SK-N-SH (cell line): ENCODE data around the gene HDAC4. TPM values are rescaled to one million over a fixed set of nuclear protein-coding genes. Genes with fewer than 3 reads are reported as not detected.

Experiments
- CTCF ChIA-PET: fragments of 300-600, 350-600 bp; formaldehyde crosslinking; extraction: SDS; loops from one replicate; lab custom pipeline; 2021; lab: Yijun Ruan, JAX
- POLR2A ChIA-PET: fragments of 350-600 bp; sonication (Branson Sonifier 250); formaldehyde crosslinking; extraction: SDS; loops from one replicate; lab custom pipeline; 2020; ENCODE audit warnings: antibody characterized with exemption, inconsistent platforms; lab: Yijun Ruan, JAX
- DNase-seq: peaks from one replicate; pipeline ENCODE4 v3.0.0; 2012
- H2AFZ ChIP-seq: fragments of 200-600 bp; sonication (generic); 2 replicates; pipeline ENCODE4 v1.8.1; 2016; ENCODE audit warnings: antibody characterized with exemption, mild to moderate bottlenecking, low read depth
- H3F3A ChIP-seq: fragments of 200-600 bp; sonication (generic); replicated peaks from 2 replicates; pipeline ENCODE3; 2016; ENCODE audit warnings: antibody characterized with exemption, mild to moderate bottlenecking; ENCODE audit not compliant: insufficient read depth
- H3K27ac ChIP-seq, 2 experiments: fragments of 200-500 bp in 1 of 2; fragments of 200-600 bp in 1 of 2; sonication (Bioruptor generic) in 1 of 2; sonication (generic), shearing (Covaris generic) in 1 of 2; 2 replicates each; pipeline versions ENCODE4 v1.5.1 to v1.6.1; 2014 to 2016; ENCODE audit warnings: low read depth in 2 of 2, inconsistent platforms in 1 of 2, low read length in 1 of 2, mild to moderate bottlenecking in 1 of 2, mixed read lengths in 1 of 2
- H3K27me3 ChIP-seq: fragments of 200-600 bp; sonication (generic), shearing (Covaris generic); 2 replicates; pipeline ENCODE4 v1.6.1; 2016; ENCODE audit warnings: mixed run types; ENCODE audit not compliant: insufficient read depth
- H3K36me3 ChIP-seq, 2 experiments: fragments of 200-500 bp in 1 of 2; fragments of 200-600 bp in 1 of 2; sonication (Bioruptor generic) in 1 of 2; sonication (generic) in 1 of 2; replicated peaks in 1 of 2; 2 replicates each; pipeline versions ENCODE3 to v1.5.1; 2014 to 2016; ENCODE audit warnings: low read length in 1 of 2, mild to moderate bottlenecking in 1 of 2; ENCODE audit not compliant: insufficient read depth in 2 of 2, control insufficient read depth in 1 of 2
- H3K4me1 ChIP-seq, 2 experiments: fragments of 200-500 bp in 1 of 2; fragments of 200-600 bp in 1 of 2; sonication (Bioruptor generic) in 1 of 2; sonication (generic), shearing (Covaris generic) in 1 of 2; 2 replicates each; pipeline versions ENCODE4 v1.5.1 to v1.6.1; 2014 to 2016; ENCODE audit warnings: low read depth in 1 of 2, low read length in 1 of 2, mixed run types in 1 of 2; ENCODE audit not compliant: insufficient read depth in 2 of 2, control insufficient read depth in 1 of 2
- H3K4me2 ChIP-seq: fragments of 200-600 bp; sonication (generic), shearing (Covaris generic); 2 replicates; pipeline ENCODE4 v1.6.1; 2017; ENCODE audit warnings: mixed run types
- H3K4me3 ChIP-seq, 2 experiments: fragments of 200-500 bp in 1 of 2; fragments of 200-600 bp in 1 of 2; sonication (Bioruptor generic) in 1 of 2; sonication (generic), shearing (Covaris generic) in 1 of 2; 2 replicates each; pipeline versions ENCODE4 v1.5.1 to v1.8.1; 2014 to 2016; ENCODE audit warnings: low read depth in 2 of 2, inconsistent platforms in 1 of 2, low read length in 1 of 2, mild to moderate bottlenecking in 1 of 2, mixed read lengths in 1 of 2, moderate library complexity in 1 of 2
- H3K79me2 ChIP-seq: fragments of 200-600 bp; sonication (generic); 2 replicates; pipeline ENCODE4 v1.8.1; 2017; ENCODE audit warnings: mild to moderate bottlenecking; ENCODE audit not compliant: insufficient read depth
- H3K9ac ChIP-seq: fragments of 200-600 bp; sonication (generic); 2 replicates; pipeline ENCODE4 v1.6.1; 2017; ENCODE audit warnings: mixed run types
- H3K9me2 ChIP-seq: fragments of 200-600 bp; sonication (generic); 2 replicates; pipeline ENCODE4 v1.6.1; 2017; ENCODE audit warnings: mixed run types
- H3K9me3 ChIP-seq: fragments of 200-600 bp; sonication (generic); 2 replicates; pipeline ENCODE4 v1.6.1; 2017; ENCODE audit warnings: mixed run types, mild to moderate bottlenecking, moderate library complexity
- H4K20me1 ChIP-seq: fragments of 200-600 bp; sonication (generic); 2 replicates; pipeline ENCODE4 v1.6.1; 2017; ENCODE audit warnings: mild to moderate bottlenecking, mixed run types; ENCODE audit not compliant: insufficient read depth
- NRF1 ChIP-seq: IDR thresholded peaks from 2 replicates; pipeline ENCODE4 v1.6.1; 2012; ENCODE audit warnings: low read depth, mild to moderate bottlenecking, low read length
- PBX3 ChIP-seq: IDR thresholded peaks from 2 replicates; pipeline ENCODE4; 2012
- RCOR1 ChIP-seq: fragments of 150-350 bp; IDR thresholded peaks from 2 replicates; pipeline ENCODE4 v1.6.1; 2017; ENCODE audit warnings: antibody characterized with exemption, low read length
- REST ChIP-seq: IDR thresholded peaks from 2 replicates; pipeline ENCODE4 v1.6.1; 2012; ENCODE audit warnings: mild to moderate bottlenecking, low read depth, low read length, moderate library complexity
- RFX5 ChIP-seq: IDR thresholded peaks from 2 replicates; pipeline ENCODE4 v1.6.1; 2012; ENCODE audit warnings: mild to moderate bottlenecking, improper control_type of control experiment, low read length
- SIN3A ChIP-seq: IDR thresholded peaks from 2 replicates; pipeline ENCODE4 v1.6.1; 2012; ENCODE audit warnings: low read depth, mild to moderate bottlenecking, low read length, moderate library complexity, borderline replicate concordance
- SMC3 ChIP-seq: IDR thresholded peaks from 2 replicates; pipeline ENCODE4 v1.6.1; 2012; ENCODE audit warnings: low read depth, low read length, improper control_type of control experiment
- TCF12 ChIP-seq: IDR thresholded peaks from 2 replicates; pipeline ENCODE4 v1.4.0; 2012
- ZBTB33 ChIP-seq: IDR thresholded peaks from 2 replicates; pipeline ENCODE4 v1.4.0; 2012; ENCODE audit warnings: low read depth, borderline replicate concordance
- WGBS: methylation state at CpG from one replicate; pipeline ENCODE4 v1.1.6; 2017; ENCODE audit warnings: low lambda C conversion rate; 5-methylcytosine and 5-hydroxymethylcytosine counted together
- polyA plus RNA-seq, 3 experiments: library from polyadenylated mRNA; depleted of rRNA; stranded (reverse); fragments of >200 nt; gene quantifications; 2 replicates each; pipeline ENCODE4 v1.2.3, GENCODE V29; 2012

Gene HDAC4
- polyA plus RNA-seq, 1 of the 3 experiments (the other 2 are of a cell fraction), result 5.5 TPM

GRCh38 chr2:239028253-239028619 is 372.6 kb downstream of the HDAC4 start (continued):
- no peak for TF ChIP-seq REST
- TF ChIP-seq ZBTB33, result no peak
- no peak for TF ChIP-seq TCF12
- TF ChIP-seq, all 33 proteins: peak for 0

- no peak overlapping the region for H3K4me3 ChIP-seq
- CTCF ChIA-PET, result interaction anchor here (0.7 to 3.3 kb wide), 8 partner anchors 8 to 116 kb away, joined by 3 to 14 read pairs (median 4); no protein-coding TSS in a partner anchor
- H4K20me1 ChIP-seq, result no peaks in the 10 kb centered on the region
- no peaks in the 10 kb centered on the region for H3F3A ChIP-seq
- POLR2A ChIA-PET, result no interaction called here
- H3K27me3 ChIP-seq, result no peaks in the 10 kb centered on the region
- no peaks in the 10 kb centered on the region for H3K36me3 ChIP-seq
- H3K9me3 ChIP-seq, result no peaks in the 10 kb centered on the region
- H2AFZ ChIP-seq, result no peak overlapping the region
- no peak overlapping the region for H3K27ac ChIP-seq
- H3K9me2 ChIP-seq, result no peaks in the 10 kb centered on the region
- H3K79me2 ChIP-seq, result no peaks in the 10 kb centered on the region
- 75% methylated on average over 17 of the region's 38 CpGs for WGBS
- no peak overlapping the region for H3K9ac ChIP-seq
- TF ChIP-seq RCOR1 (no peak), PBX3 (no peak), SIN3A (no peak), RFX5 (no peak), TCF12 (no peak), SMC3 (no peak), NRF1 (no peak)
- H3K4me2 ChIP-seq, result no peak overlapping the region
- peaks cover 0 to 29% of the 10 kb centered on the region in 2 experiments; a peak in 3 of 4 replicates for H3K4me1 ChIP-seq
- no peak for DNase-seq
Observed at GRCh38 chr2:239027391-239028252, 373.2 kb downstream of the HDAC4 start.
